ENCODE measurements around the gene ACOX2.

- TF ChIP-seq CTCF (IDR thresholded peaks at IDR 0.05; ENCODE audit: low read depth, low read length) (no peak), EZH2phosphoT487 (IDR thresholded peaks at IDR 0.05; ENCODE audit: low read depth) (no peak)
These were observed 36.6 kb upstream of the ACOX2 start for GRCh38 chr3:58573640-58574039.

Data from OCI-LY3 (cell line).